Central memory CD8-positive, alpha-beta T cell (primary cell): ENCODE measurements around the gene AKAP7.
"Not testable (repeated sequence)": the region's sequence is repeated elsewhere in the genome, so short reads cannot be mapped to it uniquely, and the experiment has no call there.

Experiments
- ATAC-seq: fragments of 150-1000 bp; cut with Tn5 transposase; replicated peaks from 2 replicates; pipeline ENCODE4 v1.10.0; 2022; ENCODE audit warnings: mild to moderate bottlenecking, moderate FRiP score, moderate number of reproducible peaks; ENCODE audit not compliant: poor library complexity, severe bottlenecking; ENCODE audit errors: extremely low read depth
- DNase-seq, 2 donors: peaks; one replicate each; pipeline ENCODE4 v3.0.0; 2021; ENCODE audit warnings: low spot score in 2 of 2
- H3K27ac Mint-ChIP-seq: one replicate; pipeline ENCODE4 v1.8.0; 2022; ENCODE audit warnings: low read depth, mild to moderate bottlenecking, moderate library complexity, mixed read lengths
- H3K27me3 Mint-ChIP-seq: one replicate; pipeline ENCODE4 v1.8.0; 2022; ENCODE audit warnings: mixed read lengths
- H3K36me3 Mint-ChIP-seq: one replicate; pipeline ENCODE4 v1.8.0; 2022; ENCODE audit warnings: mild to moderate bottlenecking, moderate library complexity, mixed read lengths; ENCODE audit not compliant: insufficient read depth
- H3K4me1 Mint-ChIP-seq: one replicate; pipeline ENCODE4 v1.8.0; 2022; ENCODE audit warnings: mixed read lengths
- H3K4me3 Mint-ChIP-seq: one replicate; pipeline ENCODE4 v1.8.0; 2022; ENCODE audit warnings: mild to moderate bottlenecking, moderate library complexity, mixed read lengths
- H3K9me3 Mint-ChIP-seq: one replicate; pipeline ENCODE4 v1.8.0; 2022; ENCODE audit warnings: mixed read lengths

The AKAP7 gene

GRCh38 chr6:131135244-131136020 is at the start of gene AKAP7:
Gene AKAP7, plus strand, starts transcription at chr6:131135467. Its CDS starts 297 bp downstream, at chr6:131135764.
- Mint-ChIP-seq H3K4me3 (peak within 1 kb of the TSS; percentile 96), H3K27ac (peak within 1 kb of the TSS; percentile 97), H3K27me3 (peaks cover 29% of the 10 kb centered on the region), H3K9me3 (no peaks in the 10 kb centered on the region), H3K4me1 (peaks cover 18% of the 10 kb centered on the region), H3K36me3 (peaks cover 6% of the 10 kb centered on the region)
- DNase-seq = peak; percentile 36 to 47
- ATAC-seq = peak; percentile 76

GRCh38 chr6:131090339-131090738 is 44.9 kb upstream of the AKAP7 start:
- not testable (repeated sequence) for H3K4me3 Mint-ChIP-seq, H3K36me3 Mint-ChIP-seq, H3K9me3 Mint-ChIP-seq, H3K4me1 Mint-ChIP-seq, ATAC-seq, H3K27ac Mint-ChIP-seq, DNase-seq
- peaks cover 66% of the 10 kb centered on the region for H3K27me3 Mint-ChIP-seq

- H3K36me3 Mint-ChIP-seq, ATAC-seq, H3K9me3 Mint-ChIP-seq, H3K4me3 Mint-ChIP-seq, H3K4me1 Mint-ChIP-seq, H3K27ac Mint-ChIP-seq, DNase-seq: not testable (repeated sequence)
- peaks cover 56% of the 10 kb centered on the region for H3K27me3 Mint-ChIP-seq
Observed at GRCh38 chr6:131091944-131092343, 43.3 kb upstream of the AKAP7 start.

- Mint-ChIP-seq H3K4me3 (no peak overlapping the region), H3K9me3 (no peaks in the 10 kb centered on the region), H3K36me3 (no peaks in the 10 kb centered on the region), H3K4me1 (no peaks in the 10 kb centered on the region), H3K27me3 (peaks cover 42% of the 10 kb centered on the region), H3K27ac (no peak overlapping the region)
- ATAC-seq = no peak
- DNase-seq = no peak
Observed at GRCh38 chr6:131093334-131093733, 41.9 kb upstream of the AKAP7 start.

GRCh38 chr6:131096786-131097185 is 38.5 kb upstream of the AKAP7 start:
- ATAC-seq = no peak
- peaks cover 43% of the 10 kb centered on the region for H3K27me3 Mint-ChIP-seq
- no peak overlapping the region for H3K4me3 Mint-ChIP-seq

GRCh38 chr6:131101911-131102680 is 33.2 kb upstream of the AKAP7 start:
- DNase-seq (no peak), ATAC-seq (no peak)
- Mint-ChIP-seq H3K27me3 (peaks cover 28% of the 10 kb centered on the region), H3K27ac (no peak overlapping the region), H3K4me3 (no peak overlapping the region), H3K36me3 (no peaks in the 10 kb centered on the region), H3K9me3 (no peaks in the 10 kb centered on the region), H3K4me1 (no peaks in the 10 kb centered on the region)

More at GRCh38 chr6:131096786-131097185, 38.5 kb upstream of the AKAP7 start:
- Mint-ChIP-seq H3K9me3 (no peaks in the 10 kb centered on the region), H3K4me1 (no peaks in the 10 kb centered on the region), H3K36me3 (no peaks in the 10 kb centered on the region), H3K27ac (no peak overlapping the region)
- no peak for DNase-seq

- Mint-ChIP-seq H3K27ac (no peak overlapping the region), H3K27me3 (peaks cover 28% of the 10 kb centered on the region), H3K4me1 (no peaks in the 10 kb centered on the region), H3K4me3 (no peak overlapping the region), H3K9me3 (no peaks in the 10 kb centered on the region), H3K36me3 (peaks cover 2% of the 10 kb centered on the region)
- DNase-seq (no peak), ATAC-seq (no peak)
Observed at GRCh38 chr6:131103296-131103695, 32.0 kb upstream of the AKAP7 start.

GRCh38 chr6:131103901-131104300 is 31.4 kb upstream of the AKAP7 start:
- Mint-ChIP-seq H3K4me1 (no peaks in the 10 kb centered on the region), H3K4me3 (no peak overlapping the region), H3K9me3 (no peaks in the 10 kb centered on the region), H3K36me3 (peaks cover 3% of the 10 kb centered on the region), H3K27me3 (peaks cover 27% of the 10 kb centered on the region), H3K27ac (no peak overlapping the region)
- DNase-seq (no peak), ATAC-seq (no peak)

- Mint-ChIP-seq H3K9me3 (no peaks in the 10 kb centered on the region), H3K27me3 (peaks cover 23% of the 10 kb centered on the region), H3K4me3 (no peak overlapping the region), H3K4me1 (no peaks in the 10 kb centered on the region), H3K27ac (no peak overlapping the region), H3K36me3 (peaks cover 3% of the 10 kb centered on the region)
- ATAC-seq (no peak), DNase-seq (no peak)
Observed at GRCh38 chr6:131107151-131107550, 28.1 kb upstream of the AKAP7 start.

- DNase-seq (no peak), ATAC-seq (no peak)
- Mint-ChIP-seq H3K36me3 (peaks cover 3% of the 10 kb centered on the region), H3K27ac (no peak overlapping the region), H3K4me3 (no peak overlapping the region), H3K27me3 (peaks cover 30% of the 10 kb centered on the region), H3K9me3 (no peaks in the 10 kb centered on the region), H3K4me1 (no peaks in the 10 kb centered on the region)
Observed at GRCh38 chr6:131112249-131112648, 23.0 kb upstream of the AKAP7 start.

- Mint-ChIP-seq H3K9me3 (no peaks in the 10 kb centered on the region), H3K27ac (no peak overlapping the region), H3K4me1 (no peaks in the 10 kb centered on the region), H3K27me3 (peaks cover 18% of the 10 kb centered on the region), H3K4me3 (no peak overlapping the region), H3K36me3 (no peaks in the 10 kb centered on the region)
- DNase-seq (no peak), ATAC-seq (no peak)
Observed at GRCh38 chr6:131115651-131116050, 19.6 kb upstream of the AKAP7 start.

GRCh38 chr6:131116321-131116720 is 18.9 kb upstream of the AKAP7 start:
- no peak overlapping the region for H3K27ac Mint-ChIP-seq
- peaks cover 13% of the 10 kb centered on the region for H3K27me3 Mint-ChIP-seq
- ATAC-seq (no peak), DNase-seq (no peak)
- no peak overlapping the region for H3K4me3 Mint-ChIP-seq
- no peaks in the 10 kb centered on the region for H3K9me3 Mint-ChIP-seq
- H3K36me3 Mint-ChIP-seq = no peaks in the 10 kb centered on the region
- H3K4me1 Mint-ChIP-seq = no peaks in the 10 kb centered on the region
